Fibroblast of skin of right biceps (primary cell): ENCODE data around the gene HILPDA.
"Not testable (repeated sequence)": the region's sequence is repeated elsewhere in the genome, so short reads cannot be mapped to it uniquely, and the experiment has no call there.

Experiments
- DNase-seq: peaks from one replicate; pipeline ENCODE4 v3.0.0-alpha.2; 2013

HILPDA gene

GRCh38 chr7:128466871-128467270 lies 11.2 kb downstream of the HILPDA start:
- not testable (repeated sequence) for DNase-seq

GRCh38 chr7:128476402-128477335 lies 21.0 kb downstream of the HILPDA start, which contains the start of gene METTL2B:
TSS of gene METTL2B (plus strand) at chr7:128476748. CDS start at chr7:128476766, 18 bp downstream.
- DNase-seq = peak; percentile 93

GRCh38 chr7:128477336-128477690 lies 21.6 kb downstream of the HILPDA start:
- not testable (repeated sequence) for DNase-seq

- not testable (repeated sequence) for DNase-seq
Observed at GRCh38 chr7:128479082-128479481, 23.4 kb downstream of the HILPDA start.

GRCh38 chr7:128488134-128488533 lies 32.5 kb downstream of the HILPDA start:
- not testable (repeated sequence) for DNase-seq

- DNase-seq = no peak
Observed at GRCh38 chr7:128497405-128497804, 41.7 kb downstream of the HILPDA start.

- not testable (repeated sequence) for DNase-seq
Observed at GRCh38 chr7:128505416-128505815, 49.7 kb downstream of the HILPDA start.

- not testable (repeated sequence) for DNase-seq
Observed at GRCh38 chr7:128506819-128507218, 51.1 kb downstream of the HILPDA start.

DNA sequence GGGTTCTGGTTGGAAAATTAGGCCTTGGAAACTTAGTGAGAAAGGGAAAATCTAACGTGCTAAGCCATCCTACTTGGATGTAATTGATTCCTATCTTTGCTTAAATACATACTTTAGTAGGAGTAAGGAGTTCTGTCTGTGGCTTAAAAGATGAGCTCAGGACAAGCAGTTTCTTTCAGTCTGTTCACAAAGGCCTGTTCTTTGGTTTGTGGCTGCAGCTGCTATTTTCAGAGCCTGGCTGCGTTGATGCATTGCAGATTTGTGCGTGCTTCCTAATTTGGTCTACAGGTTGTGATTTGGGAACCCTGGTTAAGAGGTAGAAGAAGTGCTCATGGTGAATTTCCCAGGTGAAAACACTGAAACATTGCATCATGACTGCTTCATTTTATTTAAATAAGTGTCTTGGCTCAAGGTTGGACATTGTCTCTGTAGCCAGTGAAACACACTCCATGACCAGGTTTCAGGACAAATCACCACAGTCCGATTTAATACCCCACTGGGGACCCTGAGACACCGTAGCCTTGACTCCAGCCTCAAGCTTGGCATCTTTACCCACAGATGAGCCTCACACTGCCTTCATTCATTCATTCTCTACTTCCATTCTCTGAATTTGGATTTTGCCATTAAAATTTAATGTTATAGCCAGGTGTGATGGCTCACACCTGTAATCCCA lies 51.8 kb downstream of the HILPDA start:
- DNase-seq = not testable (repeated sequence)
